Omental fat pad (tissue), 4 donors: ENCODE data around the gene ABCB9. TPM values are rescaled to one million over a fixed set of nuclear protein-coding genes. Genes with fewer than 3 reads are reported as not detected.
"Not testable (repeated sequence)": the region's sequence is repeated elsewhere in the genome, so short reads cannot be mapped to it uniquely, and the experiment has no call there.

ENCODE experiments used
- ATAC-seq: fragments of 150-250 bp; one replicate; pipeline ENCODE4 v1.9.1; 2016; ENCODE audit warnings: mild to moderate bottlenecking, moderate library complexity; ENCODE audit not compliant: low FRiP score
- DNase-seq: peaks from one replicate; pipeline ENCODE4 v3.0.0-alpha.2; 2019; ENCODE audit warnings: low spot score
- total RNA-seq, 4 donors: library from RNA; depleted of rRNA; stranded (reverse); fragments of >200 nt; gene quantifications; one replicate each; pipeline ENCODE4 v1.1.0, GENCODE V29; 2016
- TF ChIP-seq, protein P1 (sequence below), 3 donors: fragments of 450-650 bp; IDR thresholded peaks; one replicate each; pipeline ENCODE4 v1.5.1; 2016 to 2017; ENCODE audit warnings: antibody characterized with exemption in 3 of 3, mild to moderate bottlenecking in 3 of 3, moderate library complexity in 2 of 3

Gene ABCB9
- total RNA-seq, 4 donors from 2014 or later: 1.3 to 4.7 (median 2.7) TPM

DNA sequence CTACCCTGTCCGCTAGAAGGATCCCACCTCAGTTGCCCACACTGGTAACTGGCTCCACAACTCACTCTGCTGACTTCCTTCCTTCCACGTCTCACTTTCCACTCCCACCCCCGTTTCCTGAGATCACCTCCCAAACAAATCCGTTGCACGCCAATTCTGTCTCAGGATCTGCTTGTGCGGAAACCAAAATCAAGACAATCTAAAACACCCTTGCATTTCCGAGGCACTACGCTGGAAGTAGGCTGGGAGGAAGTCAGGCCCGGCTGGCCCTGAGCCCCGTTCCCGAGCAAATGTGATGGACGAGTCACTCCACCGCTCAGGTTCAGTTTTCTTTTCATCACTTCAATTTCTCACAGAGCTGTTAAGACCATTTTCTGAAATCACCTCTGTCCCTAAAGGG is 23.1 kb downstream of the ABCB9 start:
- no peak for ATAC-seq
- TF ChIP-seq, protein P1, sequence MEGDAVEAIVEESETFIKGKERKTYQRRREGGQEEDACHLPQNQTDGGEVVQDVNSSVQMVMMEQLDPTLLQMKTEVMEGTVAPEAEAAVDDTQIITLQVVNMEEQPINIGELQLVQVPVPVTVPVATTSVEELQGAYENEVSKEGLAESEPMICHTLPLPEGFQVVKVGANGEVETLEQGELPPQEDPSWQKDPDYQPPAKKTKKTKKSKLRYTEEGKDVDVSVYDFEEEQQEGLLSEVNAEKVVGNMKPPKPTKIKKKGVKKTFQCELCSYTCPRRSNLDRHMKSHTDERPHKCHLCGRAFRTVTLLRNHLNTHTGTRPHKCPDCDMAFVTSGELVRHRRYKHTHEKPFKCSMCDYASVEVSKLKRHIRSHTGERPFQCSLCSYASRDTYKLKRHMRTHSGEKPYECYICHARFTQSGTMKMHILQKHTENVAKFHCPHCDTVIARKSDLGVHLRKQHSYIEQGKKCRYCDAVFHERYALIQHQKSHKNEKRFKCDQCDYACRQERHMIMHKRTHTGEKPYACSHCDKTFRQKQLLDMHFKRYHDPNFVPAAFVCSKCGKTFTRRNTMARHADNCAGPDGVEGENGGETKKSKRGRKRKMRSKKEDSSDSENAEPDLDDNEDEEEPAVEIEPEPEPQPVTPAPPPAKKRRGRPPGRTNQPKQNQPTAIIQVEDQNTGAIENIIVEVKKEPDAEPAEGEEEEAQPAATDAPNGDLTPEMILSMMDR (IDR thresholded peaks at IDR 0.05): no peak
- DNase-seq: no peak

DNA sequence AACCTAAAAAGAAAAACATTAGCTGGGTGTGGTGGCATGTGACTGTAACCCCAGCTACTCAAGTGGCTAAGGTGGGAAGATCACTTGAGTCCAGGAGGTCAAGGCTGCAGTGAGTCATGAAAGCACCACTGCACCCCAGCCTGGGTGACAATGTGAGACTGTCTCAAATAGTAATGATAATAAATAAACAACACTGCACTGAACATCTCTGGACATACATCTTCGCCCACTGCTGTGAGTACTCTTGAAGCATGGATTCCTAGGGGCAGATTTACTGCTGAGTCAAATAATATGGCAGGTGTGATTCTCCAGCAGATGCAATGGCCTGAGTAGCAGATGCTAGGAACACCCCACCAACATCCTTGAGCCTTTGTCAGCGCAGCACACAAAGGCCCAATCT is 23.6 kb downstream of the ABCB9 start:
- no peak for DNase-seq
- ATAC-seq: no peak
- TF ChIP-seq, protein P1 (IDR thresholded peaks at IDR 0.05): no peak

GRCh38 chr12:122941351-122941750 is 24.9 kb downstream of the ABCB9 start:
- not testable (repeated sequence) for DNase-seq, ATAC-seq

- TF ChIP-seq, protein P1 (IDR thresholded peaks at IDR 0.05): no peak
- no peak for ATAC-seq
Observed at GRCh38 chr12:122939125-122939524, 27.1 kb downstream of the ABCB9 start.

DNA sequence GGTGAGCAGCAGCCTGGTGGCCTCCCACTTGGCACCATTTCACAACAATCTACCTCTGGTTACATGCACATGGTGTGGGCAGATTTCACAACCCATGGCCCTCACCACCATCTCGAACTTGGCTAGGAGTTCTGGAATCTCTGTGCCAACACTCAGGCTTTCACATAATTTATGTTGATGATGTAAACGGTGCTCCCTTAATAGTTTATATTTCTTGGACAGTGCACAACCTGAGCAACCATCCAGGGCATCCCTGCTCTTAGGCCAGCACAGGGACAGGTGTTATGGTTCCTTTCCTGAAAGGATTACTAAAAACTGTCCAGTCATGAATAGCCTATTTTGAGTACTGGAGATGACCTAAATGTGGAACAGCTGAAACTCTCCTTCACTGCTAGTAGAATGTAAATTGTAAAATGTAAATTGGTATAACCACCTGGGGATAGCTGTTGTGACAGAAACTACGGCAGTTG is 28.6 kb downstream of the ABCB9 start:
- TF ChIP-seq, protein P1 (IDR thresholded peaks at IDR 0.05): no peak
- ATAC-seq (no peak), DNase-seq (no peak)

More at GRCh38 chr12:122939125-122939524, 27.1 kb downstream of the ABCB9 start:
- DNase-seq: no peak

- no peak for DNase-seq
- no peak for ATAC-seq
- TF ChIP-seq, protein P1 (IDR thresholded peaks at IDR 0.05): no peak
Observed at GRCh38 chr12:122935318-122935717, 30.9 kb downstream of the ABCB9 start.

- ATAC-seq: no peak
- TF ChIP-seq, protein P1 (IDR thresholded peaks at IDR 0.05): no peak
Observed at GRCh38 chr12:122934722-122935121, 31.5 kb downstream of the ABCB9 start.

GRCh38 chr12:122932207-122932606 is 34.1 kb downstream of the ABCB9 start:
- no peak for ATAC-seq
- DNase-seq: no peak
- TF ChIP-seq, protein P1 (IDR thresholded peaks at IDR 0.05): no peak

More at GRCh38 chr12:122934722-122935121, 31.5 kb downstream of the ABCB9 start:
- DNase-seq: no peak
